D721Med (cell line): Measurements from ENCODE around the gene PRICKLE4.

Source experiments
- DNase-seq: peaks from one replicate; pipeline ENCODE4 v3.0.0; 2011; ENCODE audit warnings: low spot score; ENCODE audit not compliant: insufficient read length
- FAIRE-seq: peaks from 2 replicates; lab custom pipeline; 2011; peaks lifted over from hg19 to GRCh38; lab: Jason Lieb, UNC
- CTCF ChIP-seq: IDR thresholded peaks from 2 replicates; pipeline ENCODE4 v1.5.1; 2012; ENCODE audit warnings: mild to moderate bottlenecking, control low read depth; ENCODE audit not compliant: insufficient read depth; ENCODE audit errors: missing control alignments

The PRICKLE4 gene

DNA sequence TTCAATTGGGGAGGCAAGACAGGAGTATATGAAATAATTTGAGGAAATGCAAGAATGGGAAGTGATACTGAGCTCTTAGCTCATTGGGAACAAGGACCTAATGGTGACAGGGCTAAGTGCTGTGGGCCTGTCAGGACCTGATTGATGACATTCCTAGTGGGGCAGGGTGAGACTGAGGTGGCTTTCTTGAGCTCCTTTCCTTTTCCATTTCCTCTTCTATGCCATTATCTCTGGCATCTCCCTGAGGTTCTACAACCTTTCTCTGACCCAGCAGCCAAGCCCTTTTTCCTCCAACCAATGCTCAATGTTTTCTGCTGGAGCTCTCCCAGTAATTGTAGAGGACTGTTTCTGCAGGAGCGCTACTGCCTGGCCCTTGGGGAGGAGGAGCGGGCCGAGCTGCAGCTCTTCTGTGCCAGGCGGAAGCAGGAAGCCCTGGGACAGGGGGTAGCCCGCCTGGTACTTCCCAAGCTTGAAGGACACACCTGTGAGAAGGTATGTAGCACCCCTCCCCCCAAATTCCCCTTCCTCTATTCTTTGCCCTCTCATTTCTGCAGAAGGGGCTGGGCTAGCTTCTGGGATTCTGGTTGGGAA, 4.1 kb downstream of the PRICKLE4 start:
- FAIRE-seq: no peak
- no peak for DNase-seq
- TF ChIP-seq CTCF: no peak

DNA sequence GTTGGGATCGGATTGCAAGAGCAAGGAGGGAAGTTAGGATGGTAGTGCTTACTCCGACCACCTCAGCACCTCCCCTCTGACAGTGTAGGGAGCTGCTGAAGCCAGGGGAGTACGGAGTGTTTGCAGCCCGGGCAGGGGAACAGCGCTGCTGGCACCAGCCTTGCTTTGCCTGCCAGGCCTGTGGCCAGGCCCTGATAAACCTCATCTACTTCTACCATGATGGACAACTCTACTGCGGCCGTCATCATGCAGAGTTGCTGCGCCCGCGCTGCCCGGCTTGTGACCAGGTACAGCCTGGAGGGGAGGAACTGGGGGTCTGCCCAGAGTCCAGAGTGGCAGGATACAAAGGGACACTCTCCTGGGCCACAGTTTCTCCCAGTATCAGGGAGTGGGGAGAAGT, 4.7 kb downstream of the PRICKLE4 start:
- DNase-seq (no peak), FAIRE-seq (no peak)
- TF ChIP-seq CTCF: no peak

DNA sequence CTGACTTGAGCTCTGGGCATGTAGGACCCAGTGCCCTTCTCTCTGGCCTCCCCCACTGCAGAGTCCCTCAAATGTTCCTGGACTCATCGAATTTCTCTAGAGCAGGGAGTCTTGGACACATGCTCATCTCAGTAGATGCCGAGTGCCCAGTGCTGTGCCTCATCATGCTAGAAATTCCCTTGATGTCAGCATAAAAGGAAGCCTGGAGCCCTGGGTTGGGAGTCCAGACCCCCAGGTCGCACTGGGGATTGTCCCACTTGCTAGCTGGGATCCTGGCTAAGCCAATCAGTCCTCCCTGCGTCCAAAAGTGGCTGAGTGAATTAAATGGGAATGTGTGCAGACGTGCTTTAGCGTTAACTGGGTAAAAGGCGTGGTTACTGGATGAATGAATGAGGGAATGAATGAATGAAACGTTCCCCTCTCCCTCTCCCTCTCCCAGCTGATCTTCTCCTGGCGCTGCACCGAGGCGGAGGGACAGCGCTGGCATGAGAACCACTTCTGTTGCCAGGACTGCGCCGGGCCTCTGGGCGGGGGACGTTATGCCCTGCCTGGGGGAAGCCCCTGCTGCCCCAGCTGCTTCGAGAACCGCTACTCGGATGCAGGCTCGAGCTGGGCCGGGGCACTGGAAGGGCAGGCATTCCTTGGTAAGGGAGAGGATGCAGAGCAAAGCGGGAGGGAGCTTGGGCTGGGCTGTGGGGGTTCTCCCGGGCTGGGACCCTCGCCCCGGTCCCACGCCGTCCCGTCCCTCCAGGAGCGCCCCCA, 5.3 kb downstream of the PRICKLE4 start:
- DNase-seq (no peak), FAIRE-seq (no peak)
- TF ChIP-seq CTCF: no peak

GRCh38 chr6:41786451-41787218, 6.1 kb downstream of the PRICKLE4 start:
- TF ChIP-seq CTCF: peak; percentile 67
- DNase-seq (peak; percentile 84), FAIRE-seq (no peak)

GRCh38 chr6:41787219-41787917, 6.8 kb downstream of the PRICKLE4 start, which contains the start of gene TOMM6:
TOMM6 (plus strand) TSS chr6:41787694; CDS start chr6:41787698, 4 bp downstream.
- no peak for FAIRE-seq
- peak; percentile 70 for TF ChIP-seq CTCF
- no peak for DNase-seq

DNA sequence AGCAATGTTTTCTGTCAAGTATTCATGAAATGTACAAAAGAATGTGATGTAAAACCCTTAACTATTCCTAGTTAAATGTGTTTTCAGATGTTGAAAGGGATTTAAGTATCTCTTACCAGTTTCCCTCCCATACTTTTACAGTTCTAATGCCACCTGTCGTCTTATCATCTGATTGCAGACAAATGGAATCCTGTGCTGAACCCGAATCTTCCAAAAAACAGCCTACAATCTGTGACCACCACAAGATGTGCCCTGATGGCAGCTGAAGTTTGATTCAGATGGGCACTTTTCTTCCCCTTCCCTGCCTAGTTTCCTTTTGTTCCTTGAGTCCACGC, 8.8 kb downstream of the PRICKLE4 start:
- FAIRE-seq (no peak), DNase-seq (no peak)
- TF ChIP-seq CTCF: no peak
